Measurements from ENCODE around the gene MAP3K4. TPM values are rescaled to one million over a fixed set of nuclear protein-coding genes. Genes with fewer than 3 reads are reported as not detected.

Gene MAP3K4
- total RNA-seq, 4 donors from 2014 or later, result 24.3 to 99.0 (median 37.4) TPM

GRCh38 chr6:161079566-161080262 is 88.1 kb downstream of the MAP3K4 start:
- TF ChIP-seq CTCF (IDR thresholded peaks at IDR 0.05) (no peak), POLR2A (IDR thresholded peaks at IDR 0.05) (no peak)
- Histone ChIP-seq H3K4me1 (no peaks in the 10 kb centered on the region), H3K36me3 (peaks cover 0 to 74% (median 0%) of the 10 kb centered on the region in 3 donors), H3K27me3 (no peaks in the 10 kb centered on the region), H3K9me3 (no peaks in the 10 kb centered on the region), H3K4me3 (no peak overlapping the region), H3K27ac (no peak overlapping the region)
- no peak for DNase-seq

DNA sequence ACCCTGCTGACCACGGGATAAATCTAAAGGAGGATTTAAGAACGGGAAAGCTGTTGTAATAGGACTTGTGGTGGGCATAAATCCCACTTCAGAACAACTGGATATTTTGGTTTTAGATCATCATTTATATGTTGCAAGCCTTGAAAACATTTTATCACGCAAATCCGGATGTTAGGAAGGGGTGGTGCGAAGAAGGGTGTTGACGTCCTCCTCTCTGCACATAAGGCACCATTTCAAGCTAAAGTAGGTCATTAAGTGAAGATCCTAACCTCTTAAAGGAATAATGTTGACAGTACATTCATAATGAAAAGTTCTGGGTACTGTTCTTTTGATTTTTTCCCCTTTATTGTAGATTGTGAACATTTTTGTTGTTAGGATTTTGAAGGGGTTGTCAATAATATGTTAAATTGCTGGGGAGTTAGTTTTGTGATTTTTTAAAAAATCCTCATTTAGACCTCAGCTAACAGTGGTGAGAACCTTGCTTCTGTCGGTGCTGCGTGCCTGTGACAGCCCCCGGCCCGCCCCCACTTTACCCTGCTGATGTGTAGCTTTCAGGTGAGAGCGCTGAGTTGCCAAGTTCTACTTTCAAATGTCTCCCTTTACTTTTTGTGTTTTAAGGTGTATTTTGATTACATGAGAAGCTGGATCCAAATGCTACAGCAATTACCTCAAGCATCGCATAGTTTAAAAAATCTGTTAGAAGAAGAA is 88.8 kb downstream of the MAP3K4 start:
- peaks cover 0 to 76% (median 0%) of the 10 kb centered on the region in 3 donors for H3K36me3 ChIP-seq
- no peak for TF ChIP-seq CTCF (IDR thresholded peaks at IDR 0.05)
- no peak for TF ChIP-seq POLR2A (IDR thresholded peaks at IDR 0.05)
- no peaks in the 10 kb centered on the region for H3K9me3 ChIP-seq
- no peak for DNase-seq
- no peaks in the 10 kb centered on the region for H3K27me3 ChIP-seq
- H3K4me1 ChIP-seq, result no peaks in the 10 kb centered on the region
- H3K27ac ChIP-seq, result peak overlapping the region in 1 of 4 donors; percentile 32
- no peak overlapping the region for H3K4me3 ChIP-seq

DNA sequence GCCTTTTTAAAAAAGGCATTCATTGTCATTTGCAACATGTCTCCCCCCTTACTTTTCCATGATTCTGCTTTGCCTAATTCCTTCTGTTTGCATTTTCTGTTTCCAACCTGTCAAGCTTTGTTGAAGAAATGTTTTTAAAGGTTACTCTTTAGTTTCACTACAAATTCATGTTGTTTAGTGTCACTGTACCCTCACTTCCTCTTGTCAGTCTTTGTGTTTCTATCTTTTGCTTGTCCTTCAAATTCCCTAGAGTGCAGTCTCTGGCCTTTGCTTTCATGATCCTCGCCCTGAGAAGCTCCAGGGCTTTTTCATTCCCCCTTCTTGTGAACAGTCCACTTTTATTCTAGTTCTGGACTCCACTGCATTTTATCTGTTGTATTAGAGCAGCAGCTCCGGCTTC is 90.6 kb downstream of the MAP3K4 start:
- no peak for DNase-seq
- Histone ChIP-seq H3K9me3 (no peaks in the 10 kb centered on the region), H3K4me3 (no peak overlapping the region), H3K36me3 (peaks cover 0 to 83% (median 0%) of the 10 kb centered on the region in 3 donors), H3K27ac (no peak overlapping the region), H3K4me1 (no peaks in the 10 kb centered on the region), H3K27me3 (no peaks in the 10 kb centered on the region)
- TF ChIP-seq CTCF (IDR thresholded peaks at IDR 0.05), result no peak
- TF ChIP-seq POLR2A (IDR thresholded peaks at IDR 0.05), result no peak

DNA sequence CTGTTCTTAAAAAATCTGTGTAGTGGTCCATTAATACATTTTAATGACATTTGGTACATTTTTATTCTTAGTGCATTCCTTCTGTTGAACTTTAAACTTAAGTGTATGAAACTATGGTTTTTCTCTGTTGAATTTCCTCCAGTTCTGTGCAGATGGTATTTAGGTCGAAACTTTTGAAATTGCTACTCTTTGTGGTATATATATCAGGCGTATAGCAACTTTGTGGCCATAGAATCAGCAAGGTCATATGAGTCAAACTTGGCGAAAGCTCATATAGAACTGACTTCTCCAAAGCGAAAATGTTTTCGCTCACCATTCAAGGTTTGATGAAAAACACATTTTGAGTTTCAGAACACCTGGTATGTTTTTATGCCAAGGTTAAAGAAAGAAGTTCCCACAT is 93.7 kb downstream of the MAP3K4 start:
- H3K27ac ChIP-seq, result no peak overlapping the region
- TF ChIP-seq CTCF (IDR thresholded peaks at IDR 0.05), result no peak
- no peak for TF ChIP-seq POLR2A (IDR thresholded peaks at IDR 0.05)
- no peak overlapping the region for H3K4me3 ChIP-seq
- H3K36me3 ChIP-seq, result peaks cover 0 to 94% (median 0%) of the 10 kb centered on the region in 3 donors
- H3K27me3 ChIP-seq, result no peaks in the 10 kb centered on the region
- H3K4me1 ChIP-seq, result no peaks in the 10 kb centered on the region
- H3K9me3 ChIP-seq, result no peaks in the 10 kb centered on the region
- no peak for DNase-seq

GRCh38 chr6:161088676-161089328 is 97.2 kb downstream of the MAP3K4 start:
- TF ChIP-seq POLR2A (IDR thresholded peaks at IDR 0.05) (no peak), CTCF (IDR thresholded peaks at IDR 0.05) (no peak)
- H3K9me3 ChIP-seq, result no peaks in the 10 kb centered on the region
- no peak overlapping the region for H3K27ac ChIP-seq
- no peak for DNase-seq
- H3K36me3 ChIP-seq, result peaks cover 0 to 90% (median 0%) of the 10 kb centered on the region in 3 donors
- H3K27me3 ChIP-seq, result no peaks in the 10 kb centered on the region
- H3K4me3 ChIP-seq, result no peak overlapping the region
- no peaks in the 10 kb centered on the region for H3K4me1 ChIP-seq

Data from Peyer's patch (tissue), 4 donors.